Thoracic aorta (tissue), 2 donors: Measurements from ENCODE around the gene EHMT1. TPM values are rescaled to one million over a fixed set of nuclear protein-coding genes. Genes with fewer than 3 reads are reported as not detected.

Experiments
- ATAC-seq: fragments of 150-250 bp; one replicate; pipeline ENCODE4 v1.8.0; 2017; ENCODE audit warnings: low read depth; ENCODE audit not compliant: insufficient number of reproducible peaks, low FRiP score
- DNase-seq: peaks from one replicate; pipeline ENCODE4 v3.0.0-alpha.2; 2020; ENCODE audit warnings: low spot score
- H3K27ac ChIP-seq, 2 donors: fragments of 200-600 bp; sonication (generic); 1 replicate in 1 of 2; 2 replicates in 1 of 2; pipeline ENCODE4 v1.5.1; 2016; ENCODE audit warnings: mild to moderate bottlenecking in 2 of 2, moderate library complexity in 2 of 2
- H3K27me3 ChIP-seq: fragments of 200-600 bp; sonication (generic); replicated peaks from 2 replicates; pipeline ENCODE4 v1.6.0; 2016; ENCODE audit warnings: mild to moderate bottlenecking; ENCODE audit not compliant: insufficient read depth
- H3K36me3 ChIP-seq: fragments of 200-600 bp; sonication (generic); one replicate; pipeline ENCODE4 v1.5.1; 2016
- H3K4me1 ChIP-seq, 2 donors: fragments of 200-600 bp; sonication (generic); 1 replicate in 1 of 2; 2 replicates in 1 of 2; pipeline versions ENCODE4 v1.5.1 to v1.6.0; 2016; ENCODE audit warnings: low read depth in 2 of 2, mild to moderate bottlenecking in 1 of 2; ENCODE audit not compliant: control insufficient read depth in 1 of 2
- H3K4me3 ChIP-seq: fragments of 200-600 bp; sonication (generic); 2 replicates; pipeline ENCODE4 v1.5.1; 2016; ENCODE audit warnings: mild to moderate bottlenecking
- H3K9me3 ChIP-seq: fragments of 200-600 bp; sonication (generic); 2 replicates; pipeline ENCODE4 v1.5.1; 2016
- CTCF ChIP-seq: fragments of 200-600 bp; sonication (generic); IDR thresholded peaks from one replicate; pipeline ENCODE4 v1.5.1; 2019; ENCODE audit warnings: antibody characterized with exemption
- total RNA-seq, 2 donors: library from RNA; depleted of rRNA; stranded (reverse); fragments of >200 nt; gene quantifications; one replicate each; pipeline versions ENCODE4 v1.1.0 to v1.2.3, GENCODE V29; 2016

The EHMT1 gene
- total RNA-seq, 2 donors from 2014 or later = 67.6 to 150 TPM

- ATAC-seq (no peak), DNase-seq (no peak)
- Histone ChIP-seq H3K27me3 (no peaks in the 10 kb centered on the region), H3K27ac (no peak overlapping the region), H3K4me3 (no peak overlapping the region), H3K4me1 (peaks cover 0 to 4% of the 10 kb centered on the region in 2 donors), H3K36me3 (peaks cover 3% of the 10 kb centered on the region), H3K9me3 (no peaks in the 10 kb centered on the region)
- TF ChIP-seq CTCF = no peak
Observed at GRCh38 chr9:137726764-137727163, 108.0 kb downstream of the EHMT1 start.

- TF ChIP-seq CTCF = no peak
- Histone ChIP-seq H3K27me3 (no peaks in the 10 kb centered on the region), H3K4me3 (no peak overlapping the region), H3K27ac (no peak overlapping the region), H3K9me3 (no peaks in the 10 kb centered on the region), H3K4me1 (peaks cover 0 to 4% of the 10 kb centered on the region in 2 donors), H3K36me3 (peaks cover 5% of the 10 kb centered on the region)
- no peak for DNase-seq
- ATAC-seq = no peak
Observed at GRCh38 chr9:137727716-137728115, 108.9 kb downstream of the EHMT1 start.

GRCh38 chr9:137728444-137729311, 109.9 kb downstream of the EHMT1 start:
- Histone ChIP-seq H3K36me3 (peaks cover 15% of the 10 kb centered on the region), H3K27me3 (no peaks in the 10 kb centered on the region), H3K4me1 (peaks cover 0 to 2% of the 10 kb centered on the region in 2 donors), H3K4me3 (no peak overlapping the region), H3K27ac (no peak overlapping the region), H3K9me3 (no peaks in the 10 kb centered on the region)
- ATAC-seq (no peak), DNase-seq (no peak)
- TF ChIP-seq CTCF = no peak

GRCh38 chr9:137731216-137731946, 112.6 kb downstream of the EHMT1 start:
- no peak overlapping the region for H3K4me3 ChIP-seq
- ATAC-seq (no peak), DNase-seq (no peak)
- H3K4me1 ChIP-seq = no peaks in the 10 kb centered on the region
- no peaks in the 10 kb centered on the region for H3K27me3 ChIP-seq
- TF ChIP-seq CTCF = no peak
- H3K27ac ChIP-seq = no peak overlapping the region
- H3K36me3 ChIP-seq = peaks cover 15% of the 10 kb centered on the region
- H3K9me3 ChIP-seq = no peaks in the 10 kb centered on the region
